MM.1S (cell line): ENCODE results near the gene CTBP1.

ENCODE experiments used
- DNase-seq: peaks from one replicate; pipeline ENCODE4 v3.0.0-alpha.2; 2015
- H2AFZ ChIP-seq: fragments of 300-600 bp; sonication (generic); 2 replicates; pipeline ENCODE4 v1.6.0; 2016; ENCODE audit warnings: antibody characterized with exemption, low read length
- H3F3A ChIP-seq: fragments of 300-600 bp; sonication (generic); 2 replicates; pipeline ENCODE4 v1.6.1; 2016; ENCODE audit warnings: mild to moderate bottlenecking, antibody characterized with exemption, low read length, moderate library complexity, mixed read lengths; ENCODE audit not compliant: insufficient read depth
- H3K27ac ChIP-seq: fragments of 300-600 bp; sonication (generic); 2 replicates; pipeline ENCODE4 v1.5.1; 2016; ENCODE audit warnings: mild to moderate bottlenecking, low read length
- H3K27me3 ChIP-seq: fragments of 300-600 bp; sonication (generic); replicated peaks from 2 replicates; pipeline ENCODE4 v1.6.0; 2016; ENCODE audit warnings: low read length; ENCODE audit not compliant: insufficient read depth
- H3K36me3 ChIP-seq: fragments of 300-600 bp; sonication (generic); replicated peaks from 2 replicates; pipeline ENCODE4 v1.6.1; 2016; ENCODE audit warnings: mild to moderate bottlenecking, low read length, mixed read lengths; ENCODE audit not compliant: insufficient read depth
- H3K4me1 ChIP-seq: fragments of 300-600 bp; sonication (generic); 2 replicates; pipeline ENCODE4 v1.6.1; 2016; ENCODE audit warnings: low read length, mixed read lengths
- H3K4me2 ChIP-seq: fragments of 300-600 bp; sonication (generic); 2 replicates; pipeline ENCODE4 v1.6.0; 2016; ENCODE audit warnings: low read depth, low read length
- H3K4me3 ChIP-seq: fragments of 300-600 bp; sonication (generic); 2 replicates; pipeline ENCODE4 v1.5.1; 2016; ENCODE audit warnings: low read length, mixed read lengths
- H3K79me2 ChIP-seq: fragments of 300-600 bp; sonication (generic); 2 replicates; pipeline ENCODE4 v1.6.1; 2016; ENCODE audit warnings: mixed run types, low read length, mixed read lengths
- H3K9ac ChIP-seq: fragments of 300-600 bp; sonication (generic); 2 replicates; pipeline ENCODE4 v1.6.1; 2016; ENCODE audit warnings: low read length, mixed read lengths
- H3K9me2 ChIP-seq: fragments of 300-600 bp; sonication (generic); replicated peaks from 2 replicates; pipeline ENCODE4 v1.6.1; 2016; ENCODE audit warnings: mild to moderate bottlenecking, low read length, mixed read lengths; ENCODE audit not compliant: insufficient read depth
- H3K9me3 ChIP-seq: fragments of 300-600 bp; sonication (generic); replicated peaks from 2 replicates; pipeline ENCODE4 v1.6.1; 2016; ENCODE audit warnings: mild to moderate bottlenecking, low read length, mixed read lengths; ENCODE audit not compliant: insufficient read depth
- H4K20me1 ChIP-seq: fragments of 300-600 bp; sonication (generic); 2 replicates; pipeline ENCODE4 v1.6.1; 2016; ENCODE audit warnings: mild to moderate bottlenecking, low read length, moderate library complexity, mixed read lengths; ENCODE audit not compliant: insufficient read depth
- CTCF ChIP-seq: fragments of 300-600 bp; sonication (generic); IDR thresholded peaks from 2 replicates; pipeline ENCODE4 v1.5.1; 2016; ENCODE audit warnings: antibody characterized with exemption, low read length, mixed read lengths
- EZH2 ChIP-seq: fragments of 300-600 bp; sonication (generic); optimal IDR thresholded peaks from 2 replicates; pipeline ENCODE3; 2017; ENCODE audit warnings: low read depth, mild to moderate bottlenecking, antibody characterized with exemption, low read length, mixed read lengths
- EZH2phosphoT487 ChIP-seq: fragments of 300-600 bp; sonication (generic); IDR thresholded peaks from 2 replicates; pipeline ENCODE4 v1.6.1; 2018; ENCODE audit warnings: antibody characterized with exemption, low read length

Gene CTBP1

GRCh38 chr4:1261107-1261928, 12.4 kb upstream of the CTBP1 start:
- H3K9me2 ChIP-seq, result no peaks in the 10 kb centered on the region
- no peaks in the 10 kb centered on the region for H3K4me1 ChIP-seq

GRCh38 chr4:1260418-1261106, 11.6 kb upstream of the CTBP1 start:
- Histone ChIP-seq H3F3A (no peaks in the 10 kb centered on the region), H4K20me1 (no peaks in the 10 kb centered on the region), H3K27ac (no peak overlapping the region), H3K36me3 (no peaks in the 10 kb centered on the region), H3K27me3 (no peaks in the 10 kb centered on the region), H3K9me2 (no peaks in the 10 kb centered on the region), H3K4me3 (no peak overlapping the region), H3K9ac (no peak overlapping the region), H3K79me2 (no peaks in the 10 kb centered on the region), H3K4me2 (no peak overlapping the region), H3K4me1 (no peaks in the 10 kb centered on the region), H2AFZ (no peak overlapping the region), H3K9me3 (no peaks in the 10 kb centered on the region)
- TF ChIP-seq EZH2 (no peak), CTCF (no peak), EZH2phosphoT487 (no peak)
- DNase-seq, result no peak

More at GRCh38 chr4:1261107-1261928, 12.4 kb upstream of the CTBP1 start:
- no peaks in the 10 kb centered on the region for H3F3A ChIP-seq
- DNase-seq, result no peak
- no peaks in the 10 kb centered on the region for H3K36me3 ChIP-seq
- no peak overlapping the region for H3K9ac ChIP-seq
- no peaks in the 10 kb centered on the region for H4K20me1 ChIP-seq
- H3K4me2 ChIP-seq, result no peak overlapping the region
- no peaks in the 10 kb centered on the region for H3K9me3 ChIP-seq
- H3K79me2 ChIP-seq, result no peaks in the 10 kb centered on the region
- no peak for TF ChIP-seq EZH2
- TF ChIP-seq CTCF, result no peak
- no peak for TF ChIP-seq EZH2phosphoT487
- no peak overlapping the region for H3K4me3 ChIP-seq
- no peak overlapping the region for H3K27ac ChIP-seq
- no peaks in the 10 kb centered on the region for H3K27me3 ChIP-seq
- H2AFZ ChIP-seq, result no peak overlapping the region

GRCh38 chr4:1259966-1260365, 11.0 kb upstream of the CTBP1 start:
- H3K4me2 ChIP-seq, result no peak overlapping the region

More at GRCh38 chr4:1259966-1260365, 11.0 kb upstream of the CTBP1 start:
- Histone ChIP-seq H3K27me3 (no peaks in the 10 kb centered on the region), H2AFZ (no peak overlapping the region), H3K4me1 (no peaks in the 10 kb centered on the region), H3K4me3 (no peak overlapping the region), H3K9me2 (no peaks in the 10 kb centered on the region), H3F3A (no peaks in the 10 kb centered on the region), H3K9me3 (no peaks in the 10 kb centered on the region), H3K9ac (no peak overlapping the region), H3K27ac (no peak overlapping the region), H4K20me1 (no peaks in the 10 kb centered on the region), H3K36me3 (no peaks in the 10 kb centered on the region), H3K79me2 (no peaks in the 10 kb centered on the region)
- TF ChIP-seq CTCF, result no peak
- no peak for TF ChIP-seq EZH2phosphoT487
- no peak for TF ChIP-seq EZH2
- no peak for DNase-seq
